ENCODE results near the gene CEP57L1. TPM values are rescaled to one million over a fixed set of nuclear protein-coding genes. Genes with fewer than 3 reads are reported as not detected.

The CEP57L1 gene
- total and polyA plus RNA-seq, 9 of the 15 experiments (the other 6 are each of a cell fraction or from before 2014, with no cell fraction given) = 39.4 to 88.6 (median 61.8) TPM

- no peak for TF ChIP-seq ZNF717 (CRISPR knock-in tag; IDR thresholded peaks at IDR 0.05)
- TF ChIP-seq NR2C2 (CRISPR knock-in tag; IDR thresholded peaks at IDR 0.05) = no peak
- peak; percentile 92 for TF ChIP-seq NR2C2 (tag; IDR thresholded peaks at IDR 0.05)
- no peak for TF ChIP-seq ZBTB1 (CRISPR knock-in tag; IDR thresholded peaks at IDR 0.05; ENCODE audit: borderline replicate concordance, low read depth)
- TF ChIP-seq CBFA2T3 (IDR thresholded peaks at IDR 0.05) = no peak
- no peak for TF ChIP-seq ZBTB17 (CRISPR knock-in tag; IDR thresholded peaks at IDR 0.05)
- TF ChIP-seq ZNF239 (CRISPR knock-in tag; IDR thresholded peaks at IDR 0.05) = no peak
Observed at GRCh38 chr6:109095036-109095834, at the start of gene CEP57L1 (continued).

- no peaks in the 10 kb centered on the region for H3K9me1 ChIP-seq (ENCODE audit: control insufficient read depth, insufficient read depth, low read length)
- intact Hi-C loops (cut with micrococcal nuclease) = no loop called here
- POLR2A ChIA-PET = no interaction called here
- H3K4me2 ChIP-seq (ENCODE audit: insufficient read depth, low read length) = no peak overlapping the region
- FAIRE-seq (peak; percentile 29), DNase-seq (ENCODE audit: extremely low read depth in 1 of 4, low spot score in 3 of 4) (no peak), ATAC-seq (no peak)
- no peak overlapping the region for H3K9ac ChIP-seq (ENCODE audit: insufficient read depth in 1 of 2, low read depth in 2 of 2, low read length in 2 of 2)
- no peak overlapping the region for H2AFZ ChIP-seq (ENCODE audit: low read depth, low read length)
- CTCF ChIA-PET (ENCODE audit: low intra/inter-chr PET ratio) = no interaction called here
- 27% methylated on average over 1 of the region's 1 CpG for WGBS (ENCODE audit: insufficient coverage, low coverage, missing lambda C conversion rate)
- H3K36me3 ChIP-seq (ENCODE audit: control insufficient read depth, insufficient read depth, low read length) = no peaks in the 10 kb centered on the region
- BruUV-seq (replicated peaks) = no TSS peak
- H3K9me3 ChIP-seq (replicated peaks; ENCODE audit: control insufficient read depth, insufficient read depth, low read depth, low read length) = no peaks in the 10 kb centered on the region
- H3K4me1 ChIP-seq (replicated peaks in 1 of 2; ENCODE audit: control insufficient read depth in 2 of 2, insufficient read depth in 2 of 2, low read length in 2 of 2) = peaks cover 3 to 6% of the 10 kb centered on the region in 2 experiments; a peak in 3 of 5 replicates
- peaks cover 5% of the 10 kb centered on the region; the same call in 1 of the 2 replicates for H4K20me1 ChIP-seq (replicated peaks; ENCODE audit: control insufficient read depth, insufficient read depth, low read length)
- in situ Hi-C loops (cut with MboI) = no loop called here
- H3K27me3 ChIP-seq (ENCODE audit: control insufficient read depth in 2 of 2, insufficient read depth in 2 of 2, low read length in 2 of 2) = no peaks in the 10 kb centered on the region
- no peak overlapping the region for H3K27ac ChIP-seq (ENCODE audit: extremely low read depth, low read depth, low read length)
- H3K4me3 ChIP-seq = no peak overlapping the region
- 0 out of 3 replicates have a peak, but pooled peaks cover 2% of the 10 kb centered on the region for H3K79me2 ChIP-seq (ENCODE audit: control insufficient read depth, insufficient read depth, low read length)
- TF ChIP-seq MIER1 (IDR thresholded peaks at IDR 0.05; ENCODE audit: low read depth) (no peak), ZBTB9 (CRISPR knock-in tag; IDR thresholded peaks at IDR 0.05) (no peak), ZNF592 (IDR thresholded peaks at IDR 0.05) (no peak), FOXO4 (CRISPR knock-in tag; IDR thresholded peaks at IDR 0.05) (no peak), CTBP1 (IDR thresholded peaks at IDR 0.05; ENCODE audit: borderline replicate concordance) (no peak), C11orf30 (IDR thresholded peaks at IDR 0.05; ENCODE audit: low read depth) (no peak)
Observed at GRCh38 chr6:109048176-109048575, 47.1 kb upstream of the CEP57L1 start.
